Panc1 (cell line): Measurements from ENCODE around the gene TCF3.

Experiments used
- POLR2AphosphoS5 ChIP-seq: IDR thresholded peaks from 2 replicates; pipeline ENCODE4 v1.6.1; 2012; ENCODE audit warnings: mild to moderate bottlenecking, low read depth, low read length, moderate library complexity
- SIN3A ChIP-seq: IDR thresholded peaks from 2 replicates; pipeline ENCODE4 v1.6.1; 2012; ENCODE audit warnings: low read depth, mild to moderate bottlenecking, low read length, moderate library complexity, borderline replicate concordance; ENCODE audit not compliant: insufficient read depth
- TCF7L2 ChIP-seq: IDR thresholded peaks from 2 replicates; pipeline ENCODE4 v1.6.1; 2011; ENCODE audit warnings: mild to moderate bottlenecking, low read depth, low read length, inconsistent platforms
- TF ChIP-seq, protein P1 (sequence below): fragments of 450-650 bp; IDR thresholded peaks from 2 replicates; pipeline ENCODE4 v1.5.1; 2017; ENCODE audit warnings: mild to moderate bottlenecking

DNA sequence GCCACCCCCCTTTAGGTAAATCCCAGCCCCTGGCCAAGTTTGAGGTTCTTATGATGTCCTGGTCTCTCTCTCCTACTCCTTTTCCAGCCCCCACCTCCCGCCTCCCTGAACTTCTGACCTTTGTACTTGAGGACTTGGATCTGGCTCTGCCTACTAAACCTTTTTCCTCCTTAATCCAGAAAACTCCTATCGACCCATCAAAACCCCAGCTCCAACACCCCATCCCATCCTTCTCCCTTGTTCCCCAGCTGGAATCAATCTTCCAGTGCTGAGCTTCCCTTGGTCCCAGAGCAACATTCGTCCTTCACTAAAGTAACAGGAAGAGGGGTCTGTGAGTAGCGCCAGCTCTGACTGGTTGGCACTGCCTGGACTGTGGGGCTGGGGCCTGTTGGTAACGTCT, 29.9 kb downstream of the TCF3 start:
- TF ChIP-seq, protein P1, sequence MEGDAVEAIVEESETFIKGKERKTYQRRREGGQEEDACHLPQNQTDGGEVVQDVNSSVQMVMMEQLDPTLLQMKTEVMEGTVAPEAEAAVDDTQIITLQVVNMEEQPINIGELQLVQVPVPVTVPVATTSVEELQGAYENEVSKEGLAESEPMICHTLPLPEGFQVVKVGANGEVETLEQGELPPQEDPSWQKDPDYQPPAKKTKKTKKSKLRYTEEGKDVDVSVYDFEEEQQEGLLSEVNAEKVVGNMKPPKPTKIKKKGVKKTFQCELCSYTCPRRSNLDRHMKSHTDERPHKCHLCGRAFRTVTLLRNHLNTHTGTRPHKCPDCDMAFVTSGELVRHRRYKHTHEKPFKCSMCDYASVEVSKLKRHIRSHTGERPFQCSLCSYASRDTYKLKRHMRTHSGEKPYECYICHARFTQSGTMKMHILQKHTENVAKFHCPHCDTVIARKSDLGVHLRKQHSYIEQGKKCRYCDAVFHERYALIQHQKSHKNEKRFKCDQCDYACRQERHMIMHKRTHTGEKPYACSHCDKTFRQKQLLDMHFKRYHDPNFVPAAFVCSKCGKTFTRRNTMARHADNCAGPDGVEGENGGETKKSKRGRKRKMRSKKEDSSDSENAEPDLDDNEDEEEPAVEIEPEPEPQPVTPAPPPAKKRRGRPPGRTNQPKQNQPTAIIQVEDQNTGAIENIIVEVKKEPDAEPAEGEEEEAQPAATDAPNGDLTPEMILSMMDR: no peak
- TF ChIP-seq POLR2AphosphoS5 (no peak), TCF7L2 (no peak), SIN3A (no peak)
